HG03139 (cell line): ENCODE results near the gene MELK.
A peak's percentile ranks its signal among the peaks of the same experiment; 100 is the strongest.

Experiments
- ATAC-seq: cut with Tn5 transposase; IDR thresholded peaks from one replicate; pipeline ENCODE4 v1.9.1; 2021; ENCODE audit not compliant: unreplicated experiment

Gene MELK

DNA sequence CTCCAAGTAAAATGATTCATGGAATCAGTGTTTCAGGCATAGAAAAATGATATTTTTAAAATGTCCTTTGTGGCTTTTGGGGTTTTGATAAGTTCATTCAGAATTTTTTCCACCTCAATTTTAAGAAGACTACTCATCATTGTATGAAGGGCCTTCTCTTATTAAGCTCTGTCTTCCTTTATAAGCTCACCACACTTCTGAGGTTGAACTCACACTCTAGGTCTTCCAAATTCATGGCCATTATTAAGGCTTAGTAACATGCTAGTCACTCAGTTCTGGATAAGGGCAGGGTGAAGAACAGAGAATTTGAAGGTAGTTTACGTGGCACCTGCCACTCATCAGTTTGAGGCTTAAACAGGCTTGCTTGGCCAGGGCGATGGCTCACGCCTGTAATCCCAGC, 4.2 kb downstream of the MELK start:
- ATAC-seq = no peak

DNA sequence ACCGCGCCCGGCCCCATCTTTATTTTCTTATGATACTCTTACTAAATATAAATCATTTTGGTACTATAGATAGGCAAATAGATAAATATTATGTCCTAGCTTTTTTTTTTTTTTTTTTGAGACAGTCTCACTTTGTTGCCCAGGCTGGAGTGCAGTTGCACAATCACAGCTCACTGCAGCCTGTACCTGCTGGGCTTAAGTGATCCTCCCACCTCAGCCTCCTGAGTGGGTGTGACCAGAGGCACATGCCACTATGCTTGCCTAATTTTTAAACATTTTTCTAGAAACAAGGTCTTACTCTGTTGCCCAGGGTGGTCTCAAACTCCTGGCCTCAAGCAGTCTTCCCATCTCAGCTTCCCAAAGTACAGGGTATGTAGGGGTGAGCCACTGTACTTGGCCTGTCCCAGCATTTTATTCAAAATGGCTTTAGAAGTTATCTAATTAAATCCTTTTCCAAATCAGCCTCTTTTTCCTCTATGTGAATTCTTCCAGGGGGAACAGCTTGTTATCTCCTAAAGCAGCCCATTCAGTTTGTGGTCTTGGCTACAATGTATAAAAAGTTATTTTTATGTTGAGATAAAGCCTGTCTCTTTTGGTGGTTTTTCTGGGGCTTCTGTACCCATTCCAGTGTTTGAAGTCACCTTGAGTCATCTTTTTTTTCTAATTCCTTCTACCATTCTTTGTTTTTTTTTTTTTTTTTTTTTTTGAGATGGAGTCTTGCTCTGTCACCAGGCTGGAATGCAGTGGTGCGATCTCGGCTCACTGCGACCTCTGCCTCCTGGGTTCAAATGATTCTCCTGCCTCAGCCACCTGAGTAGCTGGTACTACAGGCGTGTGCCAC, 12.1 kb downstream of the MELK start:
- no peak for ATAC-seq

DNA sequence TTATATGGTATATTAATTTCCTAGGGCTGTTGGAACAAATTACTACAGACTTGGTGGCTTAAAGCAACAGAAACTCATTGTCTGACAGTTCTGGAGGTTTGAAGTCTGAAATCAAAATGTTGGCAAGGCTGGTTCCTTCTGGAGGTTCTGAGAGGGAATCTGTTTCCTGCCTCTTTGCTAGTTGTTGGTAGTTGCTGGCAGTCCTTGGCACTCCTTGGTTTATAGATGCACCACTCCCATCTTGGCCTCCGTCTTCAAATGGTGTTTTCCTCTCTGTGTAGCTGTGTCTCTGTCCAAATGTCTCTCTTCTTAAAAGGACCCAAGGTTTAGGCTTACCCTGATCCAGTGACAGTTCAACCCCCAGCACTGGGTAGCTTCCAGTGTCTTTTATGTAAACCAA, 17.5 kb downstream of the MELK start:
- no peak for ATAC-seq

DNA sequence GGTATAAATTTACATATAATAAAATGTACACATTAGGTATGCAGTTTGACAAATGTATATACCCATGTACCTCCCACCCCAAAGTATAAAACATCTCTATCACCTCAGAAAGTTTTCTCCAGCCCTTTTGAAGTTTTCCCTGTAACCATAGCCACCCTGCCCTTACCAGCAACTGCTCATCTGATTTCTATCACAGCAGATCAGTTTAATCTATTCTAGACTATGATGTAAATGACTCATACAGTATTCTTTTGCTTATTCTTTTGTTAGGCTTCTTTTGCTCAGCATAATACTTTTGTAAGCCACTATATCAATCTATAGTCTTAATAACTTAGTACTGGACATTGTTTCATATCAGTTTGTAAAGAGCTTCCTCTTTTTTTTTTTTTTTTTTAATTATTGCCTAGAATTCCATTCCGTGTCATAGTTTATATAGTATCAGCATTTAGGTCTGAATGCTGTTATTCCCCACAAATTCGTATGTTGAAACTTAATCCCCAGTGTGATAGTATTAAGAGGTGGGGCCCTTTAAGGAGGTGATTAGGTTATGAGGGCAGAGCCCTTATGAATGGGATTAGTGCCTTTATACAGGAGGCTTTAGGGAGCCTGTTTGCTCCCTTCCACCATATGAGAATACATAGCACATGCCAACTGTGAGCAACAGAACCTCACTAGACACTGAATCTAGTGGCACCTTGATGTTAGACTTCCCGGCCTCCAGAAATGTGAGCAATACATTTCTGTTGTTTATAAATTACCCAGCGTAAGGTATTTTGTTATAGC, 20.3 kb downstream of the MELK start:
- ATAC-seq = no peak

DNA sequence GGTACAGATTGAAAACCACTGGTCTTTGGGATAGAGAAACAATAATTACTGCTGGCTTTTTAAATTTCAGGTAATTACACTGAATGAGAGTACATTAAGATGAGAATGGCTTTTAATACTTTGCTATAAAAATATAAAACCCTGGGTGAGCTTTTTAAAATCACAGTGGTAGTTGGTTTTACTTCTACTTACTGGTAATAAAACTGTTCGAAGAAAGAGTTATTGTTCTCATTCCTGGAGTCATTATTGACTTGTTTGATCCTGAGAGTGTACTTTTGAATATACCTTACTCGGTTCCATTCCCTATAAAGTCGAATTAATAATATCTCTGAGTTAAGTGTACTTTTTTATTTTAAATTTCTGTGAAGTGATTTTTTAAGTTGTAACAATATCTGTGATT, 21.5 kb downstream of the MELK start:
- no peak for ATAC-seq

DNA sequence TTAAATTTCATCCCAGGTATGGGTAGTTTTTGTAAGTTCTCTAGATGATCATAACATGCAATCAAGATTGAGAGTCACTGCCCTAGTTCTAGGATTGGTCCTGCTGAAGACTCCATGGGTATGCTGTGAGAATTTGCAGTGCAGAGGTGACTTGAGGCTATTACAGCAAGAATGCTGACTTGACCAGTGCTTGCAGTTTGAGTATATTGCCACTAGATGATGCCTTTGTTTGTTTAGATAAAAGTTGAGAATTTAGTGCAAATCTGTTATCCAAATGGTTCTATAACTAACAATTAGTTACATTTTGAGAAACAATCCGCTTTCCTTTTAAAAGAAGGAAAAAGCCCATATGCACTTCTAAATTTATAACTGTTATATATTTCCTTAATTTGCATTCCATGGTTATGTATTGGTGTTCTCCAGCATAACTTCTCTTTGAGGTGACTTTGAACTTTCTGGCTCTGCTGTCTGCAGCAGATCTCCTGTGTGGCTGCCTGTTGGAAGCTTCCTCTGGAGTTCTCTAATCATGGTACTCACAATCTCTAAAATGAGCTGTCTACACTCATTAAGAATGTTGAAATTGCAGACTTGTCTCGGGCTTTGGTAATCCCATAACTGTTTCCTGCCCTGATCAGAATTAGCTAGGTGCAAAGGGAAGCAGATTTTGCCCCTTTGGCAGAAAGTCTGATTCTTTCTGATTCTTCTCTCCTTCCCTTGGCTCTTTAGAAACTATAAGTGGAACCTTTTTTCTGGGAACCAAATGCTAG, 24.9 kb downstream of the MELK start:
- ATAC-seq = no peak

DNA sequence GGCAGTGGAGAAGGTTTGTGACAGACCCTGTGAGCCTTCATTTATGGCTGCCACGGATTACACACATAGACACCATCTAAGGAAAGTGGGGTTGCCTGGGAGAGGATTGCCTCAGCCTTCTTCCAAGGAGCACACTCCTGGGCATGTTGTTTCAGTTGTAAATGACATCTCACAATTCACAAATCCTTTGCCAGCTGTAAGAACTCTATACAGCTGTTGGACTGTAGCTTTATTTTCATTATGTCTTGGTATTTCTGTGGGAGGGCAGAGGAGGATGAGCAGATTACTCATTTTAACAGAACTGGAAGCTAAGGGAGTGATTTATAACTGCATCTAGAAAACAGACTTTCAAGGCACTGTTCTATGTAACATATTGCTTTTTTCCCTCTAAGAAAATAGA, 25.6 kb downstream of the MELK start:
- no peak for ATAC-seq

DNA sequence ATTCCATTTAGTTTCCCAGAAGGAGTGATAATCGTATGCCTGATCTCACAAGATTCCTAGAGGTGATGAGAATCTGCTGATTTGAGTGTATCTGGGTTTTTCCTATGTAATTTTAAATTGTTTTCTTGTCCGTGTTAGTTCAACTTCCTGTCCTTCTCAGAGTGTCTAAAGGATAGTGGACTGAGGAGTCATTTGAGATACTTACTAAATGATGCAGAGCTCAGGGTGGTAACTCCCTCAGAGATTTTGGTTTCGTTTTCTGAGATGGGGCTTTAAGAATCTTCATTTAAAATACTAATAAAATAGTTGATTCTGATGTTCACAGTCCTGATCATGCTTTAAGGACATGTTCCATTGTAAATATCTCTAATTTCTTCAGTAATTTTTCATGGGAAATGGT, 30.3 kb downstream of the MELK start:
- no peak for ATAC-seq

DNA sequence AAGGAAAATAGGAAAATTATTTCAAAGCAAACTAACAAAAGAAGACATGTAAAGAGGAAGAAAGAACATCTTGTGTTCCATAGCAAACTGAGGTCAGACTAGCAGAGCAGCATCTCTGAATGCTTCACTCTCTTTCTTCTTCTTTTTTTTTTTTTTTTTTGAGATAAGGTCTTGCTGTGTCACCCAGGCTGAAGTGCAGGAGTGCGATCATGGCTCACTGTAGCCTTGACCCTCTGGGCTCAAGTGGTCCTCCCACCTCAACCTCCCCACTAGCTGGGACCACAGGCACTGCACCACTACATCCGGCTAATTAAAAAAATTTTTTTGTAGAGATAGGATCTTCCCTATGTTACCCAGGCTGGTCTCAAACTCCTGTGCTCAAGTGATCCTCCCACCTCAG, 36.6 kb downstream of the MELK start:
- no peak for ATAC-seq

DNA sequence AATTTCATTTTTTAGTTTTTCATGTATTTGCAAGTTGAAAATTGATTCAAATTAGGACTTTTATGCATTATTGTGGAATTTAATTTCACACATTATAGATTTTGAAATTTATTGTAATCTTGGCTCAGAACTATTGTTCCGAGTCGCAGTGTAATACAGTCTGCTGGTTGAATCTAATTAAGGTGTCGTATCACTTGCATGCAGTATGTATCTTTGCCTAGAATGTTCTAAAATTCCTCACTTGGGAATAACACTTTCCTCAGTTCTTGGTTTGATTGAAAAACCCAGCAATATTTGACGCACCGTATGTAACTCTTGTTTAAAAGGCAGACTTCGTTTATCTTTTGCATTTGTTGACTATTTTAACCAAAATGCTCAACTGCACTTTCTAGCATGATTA, 49.4 kb downstream of the MELK start:
- ATAC-seq = no peak

DNA sequence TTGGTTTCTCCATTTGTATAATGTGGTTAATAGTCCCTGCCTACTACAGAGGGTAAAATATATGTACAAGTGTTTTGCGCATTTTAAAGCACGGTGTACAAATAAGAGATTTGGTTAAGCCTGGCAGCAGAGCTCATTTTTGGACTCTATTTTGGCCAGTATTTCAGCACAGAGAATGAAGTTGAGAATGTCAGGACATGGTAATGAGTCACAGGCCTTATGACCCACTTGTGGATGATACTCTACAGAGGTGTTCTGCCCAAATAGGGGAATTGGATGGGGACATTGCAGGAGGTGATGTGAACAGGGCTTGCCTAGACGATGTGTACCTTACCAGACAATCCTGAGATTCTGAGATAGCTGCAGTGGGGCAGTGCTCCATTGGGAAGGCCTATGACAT, 50.6 kb downstream of the MELK start:
- no peak for ATAC-seq

DNA sequence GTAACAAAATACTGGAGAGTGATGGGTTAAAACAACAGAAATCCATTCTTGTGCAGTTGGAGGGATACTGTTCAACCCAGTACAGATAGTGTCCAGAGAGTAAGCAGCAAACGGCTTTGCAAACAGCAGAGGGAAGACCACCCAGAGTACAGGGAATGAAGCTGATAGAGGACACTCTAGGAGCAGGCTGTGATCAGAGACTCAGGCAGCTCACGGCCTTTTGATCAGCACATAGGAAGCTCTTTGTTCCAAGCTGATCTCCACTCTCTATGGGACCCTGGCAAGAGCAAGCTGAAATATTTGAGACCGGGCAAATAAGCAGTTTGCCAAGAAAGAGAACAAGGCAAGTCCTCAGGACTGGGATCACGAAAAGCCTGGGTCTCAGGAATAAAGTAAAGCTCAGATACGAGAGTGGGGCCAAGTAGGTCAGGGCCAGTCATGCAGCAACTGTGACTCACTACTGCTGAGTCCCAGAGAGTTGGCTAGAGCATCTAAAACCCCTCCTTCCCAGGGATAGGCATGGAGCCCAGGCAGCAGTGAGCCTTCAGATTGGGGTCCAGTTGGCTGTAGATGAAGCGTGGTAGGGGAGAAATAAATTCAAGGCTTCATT, 52.4 kb downstream of the MELK start:
- no peak for ATAC-seq

DNA sequence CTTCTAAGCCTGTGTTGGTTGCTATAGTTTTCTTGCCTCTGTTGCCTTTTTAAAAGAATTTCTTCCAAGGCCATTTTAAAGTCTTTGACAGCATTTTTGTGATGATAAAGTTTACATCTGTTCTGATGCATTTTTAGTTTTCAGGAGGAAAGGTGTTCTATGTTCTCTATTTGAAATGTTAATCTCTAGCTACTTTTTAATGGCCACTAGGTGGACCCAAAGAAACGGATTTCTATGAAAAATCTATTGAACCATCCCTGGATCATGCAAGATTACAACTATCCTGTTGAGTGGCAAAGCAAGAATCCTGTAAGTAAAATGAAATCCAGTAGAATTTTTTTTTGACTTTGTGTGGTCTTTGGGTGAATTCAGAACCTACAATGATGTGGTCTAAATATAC, 60.2 kb downstream of the MELK start:
- ATAC-seq = no peak

DNA sequence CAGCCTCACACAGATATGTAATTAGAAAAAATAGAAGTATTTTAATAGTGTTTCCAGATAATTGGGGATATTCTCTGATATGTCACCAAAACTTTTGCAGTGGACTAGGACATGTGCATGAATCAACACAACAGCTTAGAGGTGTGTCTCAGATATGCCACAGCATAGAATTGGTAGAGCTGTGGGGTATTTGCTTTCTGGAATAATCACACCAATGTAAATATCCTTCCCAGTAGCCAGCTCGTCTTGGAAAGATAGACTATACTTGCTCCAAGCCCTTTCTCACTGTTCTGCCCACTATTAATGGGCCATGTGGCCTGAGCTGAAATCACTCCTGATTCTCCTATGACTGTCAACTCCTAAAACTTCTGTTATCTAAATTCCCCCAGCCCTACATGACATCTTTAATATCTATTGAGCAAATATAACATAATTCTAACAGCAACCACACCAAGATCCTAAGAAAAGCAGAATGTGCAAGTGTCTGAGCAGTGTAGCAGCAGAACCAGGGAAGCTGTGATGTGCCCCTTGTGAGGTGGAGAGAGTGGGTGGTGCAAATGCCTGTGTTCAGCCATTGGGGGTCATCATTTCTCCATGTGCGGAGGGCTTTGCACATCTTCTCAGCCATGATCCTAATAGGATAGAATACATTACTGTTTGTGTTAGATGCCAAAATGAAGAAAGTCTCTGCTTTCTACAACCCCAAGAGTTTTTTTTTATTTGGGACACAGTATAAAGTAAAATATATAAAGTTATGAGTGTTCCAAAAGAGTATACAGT, 65.0 kb downstream of the MELK start:
- ATAC-seq = no peak

DNA sequence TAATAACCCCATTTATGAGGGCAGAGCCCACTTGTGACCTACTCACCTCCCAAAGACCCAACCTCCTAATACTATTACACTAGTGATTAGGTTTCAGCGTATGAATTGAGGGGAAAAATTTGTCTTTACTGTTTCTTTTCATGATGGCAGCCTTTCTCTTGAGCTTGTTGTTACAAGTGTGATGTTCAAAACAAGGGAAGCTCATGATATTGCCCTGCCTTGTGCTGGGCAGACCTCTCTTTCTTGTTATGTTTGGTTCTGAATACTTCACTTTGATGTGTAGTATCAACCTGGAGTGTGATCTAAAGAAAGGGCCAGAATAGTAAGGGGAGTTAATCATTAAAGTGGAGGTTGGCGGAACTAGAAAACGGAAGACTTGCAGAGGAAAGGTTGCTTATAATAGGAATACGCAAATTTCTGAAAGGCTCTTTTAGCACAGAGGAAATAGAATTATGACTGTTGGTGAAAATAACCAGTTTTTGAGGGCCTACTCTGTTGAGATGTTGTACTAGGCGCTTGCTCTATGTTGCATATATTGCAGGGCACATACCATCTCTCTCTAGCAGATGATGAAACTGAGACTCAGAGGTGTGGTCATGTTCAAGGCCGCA, 68.2 kb downstream of the MELK start:
- ATAC-seq = peak; percentile 54

DNA sequence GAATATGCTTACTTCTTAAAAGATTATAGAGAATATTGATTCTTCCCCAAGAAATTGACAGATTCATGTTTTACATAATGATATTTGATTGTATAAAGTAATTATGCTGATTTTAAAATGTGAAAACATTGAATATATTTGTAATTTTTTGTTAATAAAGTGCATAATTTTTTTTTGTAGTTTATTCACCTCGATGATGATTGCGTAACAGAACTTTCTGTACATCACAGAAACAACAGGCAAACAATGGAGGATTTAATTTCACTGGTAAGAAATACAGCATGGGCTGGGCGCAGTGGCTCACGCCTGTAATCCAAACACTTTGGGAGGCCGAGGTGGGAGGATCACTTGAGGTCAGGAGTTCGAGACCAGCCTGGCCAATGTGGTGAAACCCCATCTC, 70.1 kb downstream of the MELK start:
- ATAC-seq = no peak

DNA sequence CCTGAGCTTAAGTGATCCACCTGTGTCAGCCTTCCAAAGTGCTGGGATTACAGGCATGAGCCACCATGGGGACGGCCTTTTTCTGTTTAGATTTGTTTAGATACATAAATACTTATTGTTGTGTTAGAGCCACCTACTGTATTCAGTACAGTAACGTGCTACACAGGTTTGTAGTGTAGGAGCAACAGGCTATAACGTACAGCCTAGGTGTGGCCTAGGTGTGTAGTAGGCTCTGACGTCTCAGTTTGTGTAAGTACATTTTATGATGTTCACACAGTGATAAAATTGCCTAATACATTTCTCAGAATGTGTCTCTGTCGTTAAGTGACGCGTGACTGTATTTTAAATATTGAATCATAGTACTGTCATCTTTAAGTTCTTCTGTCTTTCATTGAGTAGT, 84.1 kb downstream of the MELK start:
- no peak for ATAC-seq

DNA sequence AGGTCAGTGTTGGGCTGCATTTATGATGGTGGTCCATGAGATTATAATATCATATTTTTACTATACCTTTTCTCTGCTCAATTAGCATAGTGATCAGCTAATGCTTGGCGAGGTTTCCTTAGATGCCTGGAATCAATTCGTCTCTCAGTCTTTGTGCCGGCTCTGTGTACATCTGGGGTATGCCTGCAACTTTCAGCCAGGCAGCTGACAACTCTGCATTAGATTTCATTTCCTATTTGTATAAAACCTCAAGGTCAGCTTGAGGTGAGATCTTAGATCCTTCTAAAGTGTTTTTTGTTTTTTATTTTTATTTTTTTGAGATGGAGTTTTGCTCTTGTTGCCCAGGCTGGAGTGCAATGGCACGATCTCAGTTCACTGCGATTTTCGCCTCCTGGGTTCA, 86.8 kb downstream of the MELK start:
- no peak for ATAC-seq

DNA sequence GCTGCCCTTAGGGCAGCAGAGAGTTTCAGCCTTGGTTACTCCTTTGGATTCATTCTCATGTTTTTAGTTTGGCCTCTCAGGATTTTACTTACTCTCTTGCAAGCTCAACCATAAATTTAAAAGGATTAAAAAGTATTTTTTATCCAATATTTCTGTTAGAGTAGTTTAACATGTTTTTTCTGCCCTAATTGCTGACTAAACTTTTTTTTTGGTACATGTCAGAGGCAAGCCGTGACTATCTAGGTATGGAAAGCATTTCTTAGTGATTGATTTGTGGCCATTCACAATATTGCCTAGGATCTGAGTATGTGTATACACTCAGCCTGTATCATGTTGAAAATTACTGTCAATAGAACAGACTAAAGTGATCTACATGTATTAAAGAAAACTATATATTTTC, 92.1 kb downstream of the MELK start:
- ATAC-seq = no peak

DNA sequence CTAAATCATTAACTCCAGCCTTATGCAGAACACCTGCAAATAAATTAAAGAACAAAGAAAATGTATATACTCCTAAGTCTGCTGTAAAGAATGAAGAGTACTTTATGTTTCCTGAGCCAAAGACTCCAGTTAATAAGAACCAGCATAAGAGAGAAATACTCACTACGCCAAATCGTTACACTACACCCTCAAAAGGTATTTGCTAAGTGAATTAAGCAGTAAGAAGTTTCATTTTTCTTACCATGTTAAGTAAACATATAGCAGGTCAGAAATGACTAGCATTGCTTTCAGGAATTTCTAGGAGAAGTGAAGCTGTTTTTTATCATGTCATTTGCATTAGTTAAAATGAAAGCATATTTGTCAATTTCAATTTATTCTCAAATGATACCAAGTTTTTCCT, 92.7 kb downstream of the MELK start:
- ATAC-seq = no peak
